B cell (primary cell): ENCODE results near the gene DHRS4. TPM values are rescaled to one million over a fixed set of nuclear protein-coding genes. Genes with fewer than 3 reads are reported as not detected.
"Not testable (repeated sequence)": the region's sequence is repeated elsewhere in the genome, so short reads cannot be mapped to it uniquely, and the experiment has no call there.

Experiments
- ATAC-seq: fragments of 200-7000 bp; cut with Tn5 transposase; one replicate; pipeline ENCODE4 v1.10.0; 2021; ENCODE audit warnings: low read depth, mild to moderate bottlenecking, moderate number of reproducible peaks, moderate library complexity
- CTCF ChIA-PET: fragments of 350-600 bp; sonication (Branson Sonifier 250); formaldehyde crosslinking; loops from one replicate; lab custom pipeline; 2021; ENCODE audit warnings: antibody characterized with exemption, inconsistent platforms; lab: Charles Lee
- POLR2A ChIA-PET: fragments of 350-600 bp; sonication (Branson Sonifier 250); formaldehyde crosslinking; loops from one replicate; lab custom pipeline; 2021; ENCODE audit warnings: antibody characterized with exemption; lab: Charles Lee
- DNase-seq: peaks from one replicate; pipeline ENCODE4 v3.0.0; 2013
- H2AFZ ChIP-seq: 2 replicates; pipeline ENCODE4 v1.6.1; 2012; ENCODE audit warnings: mild to moderate bottlenecking, low read depth, low read length; ENCODE audit not compliant: insufficient read depth, poor library complexity, severe bottlenecking
- H3K27ac ChIP-seq, 2 donors: 1 replicate in 1 of 2; 2 replicates in 1 of 2; pipeline ENCODE4 v1.5.1; 2012 to 2013; ENCODE audit warnings: low read length in 2 of 2, mild to moderate bottlenecking in 2 of 2, moderate library complexity in 1 of 2
- H3K27me3 ChIP-seq, 4 experiments: fragments of 200-600 bp in 1 of 4; sonication (generic) in 1 of 4; replicated peaks in 1 of 4; 1 replicate in 2 of 4; 2 replicates in 2 of 4; pipeline versions ENCODE4 v1.6.1 to v1.7.0; 2013 to 2016; ENCODE audit warnings: low read length in 3 of 4, mild to moderate bottlenecking in 2 of 4, mixed read lengths in 1 of 4, moderate library complexity in 1 of 4; ENCODE audit not compliant: insufficient read depth in 4 of 4, control insufficient read depth in 3 of 4; ENCODE audit errors: control extremely low read depth in 1 of 4
- H3K36me3 ChIP-seq, 2 experiments: replicated peaks in 1 of 2; 1 replicate in 1 of 2; 2 replicates in 1 of 2; pipeline versions ENCODE4 v1.6.1 to v1.7.1; 2013; ENCODE audit warnings: low read length in 1 of 2; ENCODE audit not compliant: insufficient read depth in 2 of 2, control insufficient read depth in 1 of 2; ENCODE audit errors: control extremely low read depth in 1 of 2, extremely low read depth in 1 of 2
- H3K4me1 ChIP-seq, 2 donors: fragments of 200-600 bp in 1 of 2; sonication (generic) in 1 of 2; 1 replicate in 1 of 2; 2 replicates in 1 of 2; pipeline versions ENCODE4 v1.5.1 to v1.6.1; 2013 to 2017; ENCODE audit warnings: low read length in 2 of 2; ENCODE audit not compliant: control insufficient read depth in 2 of 2, insufficient read depth in 2 of 2
- H3K4me2 ChIP-seq: replicated peaks from 2 replicates; pipeline ENCODE3; 2012; ENCODE audit warnings: mild to moderate bottlenecking, low read depth, low read length; ENCODE audit not compliant: poor library complexity, severe bottlenecking
- H3K4me3 ChIP-seq, 5 experiments: fragments of 200-600 bp in 1 of 5; sonication (generic) in 1 of 5; 1 replicate in 3 of 5; 2 replicates in 2 of 5; pipeline versions ENCODE4 v1.5.1 to v1.7.0; 2011 to 2016; ENCODE audit warnings: low read length in 4 of 5, mild to moderate bottlenecking in 4 of 5, low read depth in 2 of 5, control low read depth in 1 of 5, moderate library complexity in 1 of 5; ENCODE audit not compliant: insufficient read depth in 1 of 5; ENCODE audit errors: control extremely low read depth in 1 of 5, extremely low read depth in 1 of 5
- H3K79me2 ChIP-seq: fragments of 200-600 bp; sonication (generic); one replicate; pipeline ENCODE4 v1.6.0; 2016; ENCODE audit warnings: low read length; ENCODE audit not compliant: control insufficient read depth, insufficient read depth
- H3K9ac ChIP-seq: fragments of 200-600 bp; sonication (generic); 2 replicates; pipeline ENCODE4 v1.6.1; 2017; ENCODE audit warnings: mild to moderate bottlenecking, low read length, moderate library complexity
- H3K9me3 ChIP-seq, 3 donors: one replicate each; pipeline versions ENCODE4 v1.6.1 to v1.7.1; 2013; ENCODE audit warnings: low read length in 2 of 3; ENCODE audit not compliant: control insufficient read depth in 2 of 3, insufficient read depth in 1 of 3; ENCODE audit errors: control extremely low read depth in 1 of 3
- H4K20me1 ChIP-seq: 2 replicates; pipeline ENCODE4 v1.6.0; 2012; ENCODE audit warnings: mild to moderate bottlenecking, low read length; ENCODE audit not compliant: insufficient read depth, control insufficient read depth, poor library complexity, severe bottlenecking
- H3K27ac Mint-ChIP-seq: one replicate; pipeline ENCODE4 v1.8.0; 2021; ENCODE audit warnings: mixed read lengths
- H3K27me3 Mint-ChIP-seq: one replicate; pipeline ENCODE4 v1.8.0; 2021; ENCODE audit warnings: mixed read lengths
- H3K4me1 Mint-ChIP-seq: one replicate; pipeline ENCODE4 v1.8.0; 2021; ENCODE audit warnings: mixed read lengths
- H3K4me3 Mint-ChIP-seq: one replicate; pipeline ENCODE4 v1.8.0; 2021; ENCODE audit warnings: mixed read lengths
- H3K9me3 Mint-ChIP-seq: one replicate; pipeline ENCODE4 v1.8.0; 2022; ENCODE audit warnings: mixed read lengths; ENCODE audit not compliant: insufficient read depth
- WGBS: methylation state at CpG from one replicate; pipeline ENCODE4 v1.1.5; 2013; ENCODE audit warnings: missing lambda C conversion rate; ENCODE audit not compliant: insufficient coverage; 5-methylcytosine and 5-hydroxymethylcytosine counted together
- intact Hi-C: fragments of 100-400 bp; cut with micrococcal nuclease; formaldehyde crosslinking; loops from one replicate; pipeline ENCODE4 v1.10.0; 2022
- polyA plus RNA-seq: library from polyadenylated mRNA; depleted of rRNA; stranded (reverse); fragments of >200 nt; gene quantifications from 2 replicates; pipeline ENCODE4 v1.2.3, GENCODE V29; 2012
- total RNA-seq, 2 donors: library from RNA; stranded (reverse); fragments of 120-200 nt in 1 of 2; gene quantifications; 1 replicate in 1 of 2; 2 replicates in 1 of 2; pipeline versions ENCODE4 v1.2.3 to v1.2.4, GENCODE V29; 2013 to 2022

DHRS4 gene
- total and polyA plus RNA-seq, 2 donors (not counting 1 experiment from before 2014, with no cell fraction given) = 15.6 to 16.2 TPM

GRCh38 chr14:23989734-23990445, 36.3 kb downstream of the DHRS4 start:
- H3K27ac ChIP-seq, DNase-seq, H3K9ac ChIP-seq, H3K79me2 ChIP-seq, H4K20me1 ChIP-seq, H3K27me3 ChIP-seq, H3K4me2 ChIP-seq, H3K27me3 Mint-ChIP-seq, H3K9me3 Mint-ChIP-seq, ATAC-seq, H3K9me3 ChIP-seq, H3K4me3 ChIP-seq, H3K36me3 ChIP-seq, POLR2A ChIA-PET: not testable (repeated sequence)
- Mint-ChIP-seq H3K4me1 (peaks cover 16% of the 10 kb centered on the region), H3K27ac (peak overlapping the region; percentile 44), H3K4me3 (peak overlapping the region; percentile 84)
- 97% methylated on average over 12 of the region's 21 CpGs for WGBS
- CTCF ChIA-PET = interaction anchor here (1.7 kb wide), 1 partner anchor 102 kb away, joined by 3 read pairs; no protein-coding TSS in a partner anchor
- intact Hi-C loops = loop anchor here (5.0 to 10.0 kb wide), 2 partner anchors 47 to 115 kb away; no protein-coding TSS in a partner anchor
- H2AFZ ChIP-seq = peak overlapping the region; percentile 80
- peaks cover 3 to 14% of the 10 kb centered on the region in 2 donors for H3K4me1 ChIP-seq

GRCh38 chr14:23990961-23991360, 37.4 kb downstream of the DHRS4 start:
- no CpG with 5 or more reads among the region's 1 CpG for WGBS

DNA sequence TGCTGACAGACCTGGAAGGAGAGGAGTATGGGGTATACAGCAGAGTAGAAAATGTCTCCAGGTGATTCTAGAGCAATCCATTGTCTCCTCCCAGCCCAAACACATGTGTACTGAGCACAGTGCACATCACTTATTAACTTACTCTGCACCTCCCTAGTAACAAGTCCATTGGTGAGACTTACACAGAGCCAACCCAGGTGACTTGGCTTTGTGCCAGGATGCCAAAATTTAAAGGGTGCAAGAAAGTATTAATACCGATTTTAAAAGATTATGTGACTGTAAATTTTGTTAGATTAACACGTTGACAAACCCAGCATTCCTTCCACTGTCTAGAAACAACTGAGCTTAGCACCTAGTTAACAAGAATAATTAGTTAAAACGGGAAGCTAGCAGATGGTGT, 39.5 kb downstream of the DHRS4 start:
- no CpG with 5 or more reads among the region's 3 CpGs for WGBS
- H3K27ac ChIP-seq, H3K4me2 ChIP-seq, POLR2A ChIA-PET, H3K27me3 Mint-ChIP-seq, H3K36me3 ChIP-seq, H3K27me3 ChIP-seq, H3K27ac Mint-ChIP-seq, H2AFZ ChIP-seq, H3K4me3 ChIP-seq, H3K79me2 ChIP-seq, H3K9me3 Mint-ChIP-seq, DNase-seq, H3K9me3 ChIP-seq, intact Hi-C loops, H4K20me1 ChIP-seq, H3K9ac ChIP-seq, H3K4me3 Mint-ChIP-seq, ATAC-seq, CTCF ChIA-PET: not testable (repeated sequence)
- H3K4me1 Mint-ChIP-seq = peaks cover 15% of the 10 kb centered on the region
- H3K4me1 ChIP-seq = peaks cover 3 to 14% of the 10 kb centered on the region in 2 donors

More at GRCh38 chr14:23990961-23991360, 37.4 kb downstream of the DHRS4 start:
- POLR2A ChIA-PET, H3K9ac ChIP-seq, H3K36me3 ChIP-seq, H3K79me2 ChIP-seq, H3K9me3 ChIP-seq, H3K27me3 Mint-ChIP-seq, H3K4me2 ChIP-seq, H4K20me1 ChIP-seq, H3K27ac Mint-ChIP-seq, H3K9me3 Mint-ChIP-seq, DNase-seq, H3K27ac ChIP-seq, H3K4me3 ChIP-seq, ATAC-seq, H2AFZ ChIP-seq, H3K4me3 Mint-ChIP-seq, H3K27me3 ChIP-seq, intact Hi-C loops, CTCF ChIA-PET: not testable (repeated sequence)
- peaks cover 3 to 14% of the 10 kb centered on the region in 2 donors for H3K4me1 ChIP-seq
- peaks cover 16% of the 10 kb centered on the region for H3K4me1 Mint-ChIP-seq

DNA sequence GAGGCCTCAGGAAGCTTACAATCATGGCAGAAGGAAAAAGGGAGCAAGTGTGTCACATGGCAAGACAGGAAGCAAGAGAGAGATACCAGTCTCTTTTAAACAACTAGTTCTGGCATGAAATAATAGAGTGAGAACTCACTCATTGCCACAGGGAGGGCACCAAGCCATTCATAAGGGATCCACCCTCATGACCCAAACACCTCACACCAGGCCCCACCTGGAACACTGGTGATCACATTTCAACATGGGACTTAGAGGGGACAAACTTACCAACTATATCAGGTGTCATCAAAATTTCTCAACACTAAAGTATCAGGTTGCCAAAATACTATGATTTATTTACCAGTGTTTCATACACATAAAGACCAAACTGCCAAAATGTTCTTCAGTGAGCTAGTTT, 42.4 kb downstream of the DHRS4 start:
- H3K4me1 ChIP-seq, H3K9ac ChIP-seq, intact Hi-C loops, H3K9me3 ChIP-seq, H3K9me3 Mint-ChIP-seq, H3K36me3 ChIP-seq, ATAC-seq, H3K4me3 ChIP-seq, H3K79me2 ChIP-seq, DNase-seq, H3K27ac ChIP-seq, H3K4me1 Mint-ChIP-seq, CTCF ChIA-PET, H3K27ac Mint-ChIP-seq, H3K4me3 Mint-ChIP-seq, POLR2A ChIA-PET, H2AFZ ChIP-seq, H3K27me3 Mint-ChIP-seq, H3K27me3 ChIP-seq, H4K20me1 ChIP-seq, H3K4me2 ChIP-seq: not testable (repeated sequence)
